K562 (cell line): Measurements from ENCODE around the gene NKIRAS1. TPM values are rescaled to one million over a fixed set of nuclear protein-coding genes. Genes with fewer than 3 reads are reported as not detected.
A peak's percentile ranks its signal among the peaks of the same experiment; 100 is the strongest.

Source experiments
- ARID2 ChIP-seq: fragments of 450-650 bp; IDR thresholded peaks from 2 replicates; pipeline ENCODE4 v1.6.1; 2017; ENCODE audit warnings: antibody characterized with exemption, mild to moderate bottlenecking
- CREBBP ChIP-seq: IDR thresholded peaks from one replicate; pipeline ENCODE4 v1.6.1; 2012; ENCODE audit warnings: low read depth, mild to moderate bottlenecking, control low read depth, inconsistent platforms, low read length
- HINFP ChIP-seq: fragments of 450-650 bp; conservative IDR thresholded peaks from 2 replicates; pipeline ENCODE4 v1.6.1; 2016; ENCODE audit warnings: missing genetic modification characterization, low read depth, mild to moderate bottlenecking, control low read depth, missing compliant biosample characterization
- KLF1 ChIP-seq: fragments of 450-650 bp; IDR thresholded peaks from 2 replicates; pipeline ENCODE4 v1.6.1; 2016; ENCODE audit warnings: missing genetic modification characterization, missing compliant biosample characterization
- MEIS2 ChIP-seq: fragments of 450-650 bp; IDR thresholded peaks from 2 replicates; pipeline ENCODE4 v1.6.1; 2014; ENCODE audit warnings: mild to moderate bottlenecking; ENCODE audit not compliant: partially characterized antibody
- MGA ChIP-seq: fragments of 450-650 bp; IDR thresholded peaks from 2 replicates; pipeline ENCODE4 v1.6.1; 2016; ENCODE audit warnings: mild to moderate bottlenecking, moderate library complexity
- MTF1 ChIP-seq: fragments of 250-450 bp; sonication (Bioruptor Pico); IDR thresholded peaks from 2 replicates; pipeline ENCODE4 v1.9.0; 2021; ENCODE audit warnings: moderate library complexity, mild to moderate bottlenecking, inconsistent platforms, borderline replicate concordance
- NRF1 ChIP-seq, 2 experiments: fragments of 450-650 bp; IDR thresholded peaks in 1 of 2; conservative IDR thresholded peaks in 1 of 2; 2 replicates each; pipeline ENCODE4 v1.6.1; 2014; ENCODE audit warnings: mild to moderate bottlenecking in 2 of 2
- ZSCAN29 ChIP-seq: fragments of 450-650 bp; IDR thresholded peaks from 2 replicates; pipeline ENCODE4 v1.6.1; 2017
- polyA plus RNA-seq, 8 experiments: library from polyadenylated mRNA; depleted of rRNA in 4 of 8; stranded (reverse) in 5 of 8; unstranded in 3 of 8; fragments of >200 nt; fragmentation: Nextera tagmentation in 2 of 8; fragmentation: Illumina TruSeq in 1 of 8; extraction: Ambion mirVana in 2 of 8; extraction: Trizol in 1 of 8; gene quantifications; 2 replicates each; pipeline versions ENCODE4 v1.2.1 to v1.2.3, GENCODE V29; 2011 to 2014; ENCODE audit warnings: inconsistent platforms in 1 of 8, missing spikeins in 1 of 8
- total RNA-seq, 7 experiments: library from RNA; depleted of rRNA in 6 of 7; stranded (reverse); fragments of >200 nt in 6 of 7; fragmentation: Illumina TruSeq in 2 of 7; extraction: Trizol in 2 of 7; gene quantifications; 2 replicates each; pipeline versions ENCODE4 v1.2.1 to v1.2.3, GENCODE V29; 2011 to 2021; ENCODE audit warnings: low replicate concordance in 1 of 7

The NKIRAS1 gene
- total and polyA plus RNA-seq, 9 of the 15 experiments (the other 6 are each of a cell fraction or from before 2014, with no cell fraction given): 5.1 to 10.3 (median 6.3) TPM

- peak; percentile 91; the same call in 1 of the 2 replicates for TF ChIP-seq MGA
- TF ChIP-seq NRF1 (conservative IDR thresholded peaks at IDR 0.05 in 1 of 2, IDR thresholded peaks at IDR 0.05 in 1 of 2): peak in 1 of 2 experiments; percentile 78; a peak in 2 of 4 replicates
- 0 out of 2 replicates have a peak, but pooled peaks have one; percentile 62 for TF ChIP-seq ARID2
- no peak for TF ChIP-seq MTF1 (CRISPR knock-in tag)
- TF ChIP-seq ZSCAN29: peak; percentile 72; the same call in 1 of the 2 replicates
- TF ChIP-seq KLF1 (tag): 0 out of 2 replicates have a peak, but pooled peaks have one; percentile 1
- TF ChIP-seq HINFP (tag): no peak
- TF ChIP-seq CREBBP: no peak
- TF ChIP-seq MEIS2: peak; percentile 17
Observed at GRCh38 chr3:23916152-23916885, 471 bp downstream of the NKIRAS1 start (continued).
